PC-9 (cell line): ENCODE data around the gene GRAP2.
"Not testable (repeated sequence)": the region's sequence is repeated elsewhere in the genome, so short reads cannot be mapped to it uniquely, and the experiment has no call there.

Source experiments
- CTCF ChIP-seq: fragments of 200-600 bp; sonication (generic); conservative IDR thresholded peaks from 2 replicates; pipeline ENCODE4 v1.6.1; 2017; ENCODE audit warnings: mixed run types, antibody characterized with exemption, mild to moderate bottlenecking, moderate library complexity
- EZH2 ChIP-seq: fragments of 200-600 bp; sonication (generic); IDR thresholded peaks from 2 replicates; pipeline ENCODE4 v1.8.0; 2017; ENCODE audit warnings: antibody characterized with exemption, low read depth

- TF ChIP-seq CTCF, EZH2: not testable (repeated sequence)
Measured at GRCh38 chr22:39951603-39952293, 50.9 kb downstream of the GRAP2 start.
